ENCODE results near the gene TTC13.

DNA sequence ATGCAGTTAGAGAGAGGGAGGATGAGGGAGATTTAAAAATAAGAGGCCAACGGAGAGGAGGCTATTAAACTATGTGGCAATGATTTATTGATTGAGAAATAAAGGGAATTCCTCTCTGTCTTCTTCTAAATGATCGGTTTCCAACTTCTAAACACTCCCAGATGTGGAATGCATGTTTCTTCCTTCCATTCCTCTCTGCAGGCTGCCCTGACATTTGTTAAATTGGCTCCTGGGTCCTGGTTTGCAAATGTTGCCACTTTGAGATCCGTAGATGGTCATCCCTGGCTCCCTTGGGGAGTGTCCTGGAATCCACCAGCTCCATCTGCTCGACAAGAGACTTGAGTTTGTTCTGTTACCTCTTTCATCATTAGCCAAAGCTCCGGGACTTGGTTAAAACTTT is 100.1 kb downstream of the TTC13 start:
- TF ChIP-seq, protein P1, sequence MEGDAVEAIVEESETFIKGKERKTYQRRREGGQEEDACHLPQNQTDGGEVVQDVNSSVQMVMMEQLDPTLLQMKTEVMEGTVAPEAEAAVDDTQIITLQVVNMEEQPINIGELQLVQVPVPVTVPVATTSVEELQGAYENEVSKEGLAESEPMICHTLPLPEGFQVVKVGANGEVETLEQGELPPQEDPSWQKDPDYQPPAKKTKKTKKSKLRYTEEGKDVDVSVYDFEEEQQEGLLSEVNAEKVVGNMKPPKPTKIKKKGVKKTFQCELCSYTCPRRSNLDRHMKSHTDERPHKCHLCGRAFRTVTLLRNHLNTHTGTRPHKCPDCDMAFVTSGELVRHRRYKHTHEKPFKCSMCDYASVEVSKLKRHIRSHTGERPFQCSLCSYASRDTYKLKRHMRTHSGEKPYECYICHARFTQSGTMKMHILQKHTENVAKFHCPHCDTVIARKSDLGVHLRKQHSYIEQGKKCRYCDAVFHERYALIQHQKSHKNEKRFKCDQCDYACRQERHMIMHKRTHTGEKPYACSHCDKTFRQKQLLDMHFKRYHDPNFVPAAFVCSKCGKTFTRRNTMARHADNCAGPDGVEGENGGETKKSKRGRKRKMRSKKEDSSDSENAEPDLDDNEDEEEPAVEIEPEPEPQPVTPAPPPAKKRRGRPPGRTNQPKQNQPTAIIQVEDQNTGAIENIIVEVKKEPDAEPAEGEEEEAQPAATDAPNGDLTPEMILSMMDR (IDR thresholded peaks at IDR 0.05) = no peak
- no peak for TF ChIP-seq FOXJ3 (CRISPR knock-in tag; IDR thresholded peaks at IDR 0.05)
- no peak for TF ChIP-seq MEF2A (IDR thresholded peaks at IDR 0.05; ENCODE audit: borderline replicate concordance, low read depth)
- no peak for TF ChIP-seq RAD21 (IDR thresholded peaks at IDR 0.05; ENCODE audit: low read length)

Data from SK-N-SH (cell line).